H9 (cell line): ENCODE measurements around the gene RALA. TPM values are rescaled to one million over a fixed set of nuclear protein-coding genes. Genes with fewer than 3 reads are reported as not detected.

Experiments
- DNase-seq: peaks from one replicate; pipeline ENCODE4 v3.0.0-alpha.2; 2017
- H2AFZ ChIP-seq: one replicate; pipeline ENCODE4 v1.6.1; 2013; ENCODE audit warnings: mild to moderate bottlenecking, low read length, control low read depth, moderate library complexity
- H2AK5ac ChIP-seq: 2 replicates; pipeline ENCODE4 v1.6.1; 2013; ENCODE audit warnings: low read length, control low read depth, mixed read lengths; ENCODE audit not compliant: insufficient read length
- H2BK120ac ChIP-seq: one replicate; pipeline ENCODE4 v1.6.1; 2013; ENCODE audit warnings: low read depth, mild to moderate bottlenecking, low read length, control low read depth, inconsistent platforms; ENCODE audit not compliant: poor library complexity, severe bottlenecking
- H2BK12ac ChIP-seq: 2 replicates; pipeline ENCODE4 v1.6.1; 2013; ENCODE audit warnings: low read length, control low read depth, mixed read lengths, low read depth; ENCODE audit not compliant: insufficient read length
- H2BK15ac ChIP-seq: 2 replicates; pipeline ENCODE4 v1.6.1; 2013; ENCODE audit warnings: low read depth, low read length, control low read depth
- H2BK20ac ChIP-seq: one replicate; pipeline ENCODE4 v1.6.1; 2013; ENCODE audit warnings: low read depth, mild to moderate bottlenecking, low read length, control low read depth, inconsistent platforms; ENCODE audit not compliant: poor library complexity, severe bottlenecking
- H2BK5ac ChIP-seq: 2 replicates; pipeline ENCODE4 v1.6.1; 2013; ENCODE audit warnings: low read length, control low read depth, mixed read lengths; ENCODE audit not compliant: insufficient read length
- H3K14ac ChIP-seq: 2 replicates; pipeline ENCODE4 v1.6.1; 2013; ENCODE audit warnings: low read length, control low read depth; ENCODE audit not compliant: insufficient read depth
- H3K18ac ChIP-seq: 2 replicates; pipeline ENCODE4 v1.6.1; 2013; ENCODE audit warnings: low read depth, mild to moderate bottlenecking, mixed read lengths, low read length, control low read depth; ENCODE audit not compliant: insufficient read length
- H3K23ac ChIP-seq: 2 replicates; pipeline ENCODE4 v1.6.1; 2013; ENCODE audit warnings: low read length, control low read depth, mixed read lengths, low read depth; ENCODE audit not compliant: insufficient read length
- H3K23me2 ChIP-seq: 2 replicates; pipeline ENCODE4 v1.6.1; 2013; ENCODE audit warnings: low read depth, mild to moderate bottlenecking, mixed read lengths, low read length, control low read depth; ENCODE audit not compliant: insufficient read length, poor library complexity, severe bottlenecking
- H3K27ac ChIP-seq: 2 replicates; pipeline ENCODE4 v1.5.1; 2013; ENCODE audit warnings: low read length, control low read depth, mixed read lengths, low read depth; ENCODE audit not compliant: insufficient read length
- H3K27me3 ChIP-seq: 2 replicates; pipeline ENCODE4 v1.6.1; 2013; ENCODE audit warnings: low read length, control low read depth, inconsistent platforms; ENCODE audit not compliant: insufficient read depth
- H3K4ac ChIP-seq: 2 replicates; pipeline ENCODE4 v1.6.1; 2013; ENCODE audit warnings: low read depth, mild to moderate bottlenecking, control low read depth, inconsistent platforms, low read length, moderate library complexity
- H3K4me1 ChIP-seq: 2 replicates; pipeline ENCODE4 v1.6.1; 2013; ENCODE audit warnings: low read length, control low read depth, inconsistent platforms; ENCODE audit not compliant: insufficient read depth
- H3K4me2 ChIP-seq: 2 replicates; pipeline ENCODE4 v1.6.1; 2013; ENCODE audit warnings: low read length, control low read depth, mixed read lengths; ENCODE audit not compliant: insufficient read length, insufficient read depth
- H3K56ac ChIP-seq: 2 replicates; pipeline ENCODE4 v1.6.1; 2013; ENCODE audit warnings: low read depth, mild to moderate bottlenecking, mixed read lengths, low read length, control low read depth; ENCODE audit not compliant: insufficient read length
- H3K79me1 ChIP-seq: 2 replicates; pipeline ENCODE4 v1.6.1; 2013; ENCODE audit warnings: low read depth, mild to moderate bottlenecking, moderate library complexity, low read length, control low read depth, inconsistent platforms; ENCODE audit not compliant: insufficient read depth, poor library complexity, severe bottlenecking
- H3K79me2 ChIP-seq: 2 replicates; pipeline ENCODE4 v1.6.1; 2013; ENCODE audit warnings: low read length, control low read depth, inconsistent platforms; ENCODE audit not compliant: insufficient read depth
- H3K9ac ChIP-seq: 2 replicates; pipeline ENCODE4 v1.6.1; 2013; ENCODE audit warnings: low read length, control low read depth, mixed read lengths; ENCODE audit not compliant: insufficient read length; ENCODE audit errors: extremely low read depth
- H3K9me3 ChIP-seq: one replicate; pipeline ENCODE4 v1.6.1; 2013; ENCODE audit warnings: low read depth, low read length, inconsistent platforms; ENCODE audit not compliant: control insufficient read depth
- H3T11ph ChIP-seq: one replicate; pipeline ENCODE4 v1.6.1; 2013; ENCODE audit warnings: mild to moderate bottlenecking, low read length, control low read depth, inconsistent platforms
- H4K20me1 ChIP-seq: one replicate; pipeline ENCODE4 v1.6.1; 2013; ENCODE audit not compliant: control insufficient read depth, insufficient read length, insufficient read depth
- H4K5ac ChIP-seq: 2 replicates; pipeline ENCODE4 v1.6.1; 2013; ENCODE audit warnings: low read depth, mild to moderate bottlenecking, mixed read lengths, low read length, control low read depth; ENCODE audit not compliant: insufficient read length
- H4K8ac ChIP-seq: replicated peaks from 2 replicates; pipeline ENCODE4 v1.6.1; 2013; ENCODE audit warnings: low read length, control low read depth, mixed read lengths, low read depth; ENCODE audit not compliant: insufficient read length
- H4K91ac ChIP-seq: 2 replicates; pipeline ENCODE4 v1.6.1; 2013; ENCODE audit warnings: low read depth, mild to moderate bottlenecking, moderate library complexity, mixed read lengths, low read length, control low read depth; ENCODE audit not compliant: insufficient read length
- H3K27ac Mint-ChIP-seq, 3 experiments: 2 replicates in 2 of 3; 3 replicates in 1 of 3; pipeline ENCODE4 v1.8.0; 2020 to 2021; ENCODE audit warnings: mixed read lengths in 3 of 3, mild to moderate bottlenecking in 1 of 3, moderate library complexity in 1 of 3
- H3K27me3 Mint-ChIP-seq: 2 replicates; pipeline ENCODE4 v1.8.0; 2021; ENCODE audit warnings: low read depth, mild to moderate bottlenecking, moderate library complexity, mixed read lengths
- H3K36me3 Mint-ChIP-seq, 3 experiments: 2 replicates in 2 of 3; 3 replicates in 1 of 3; pipeline ENCODE4 v1.8.0; 2020 to 2021; ENCODE audit warnings: low read depth in 3 of 3, mixed read lengths in 3 of 3; ENCODE audit not compliant: insufficient read depth in 1 of 3
- H3K4me1 Mint-ChIP-seq, 2 experiments: 2 replicates each; pipeline ENCODE4 v1.8.0; 2020; ENCODE audit warnings: mixed read lengths in 2 of 2
- H3K4me3 Mint-ChIP-seq, 2 experiments: 2 replicates in 1 of 2; 3 replicates in 1 of 2; pipeline ENCODE4 v1.8.0; 2020 to 2021; ENCODE audit warnings: mild to moderate bottlenecking in 2 of 2, mixed read lengths in 2 of 2, moderate library complexity in 1 of 2
- H3K9me3 Mint-ChIP-seq, 2 experiments: 2 replicates in 1 of 2; 3 replicates in 1 of 2; pipeline ENCODE4 v1.8.0; 2020; ENCODE audit warnings: mild to moderate bottlenecking in 2 of 2, mixed read lengths in 2 of 2, moderate library complexity in 1 of 2
- WGBS: extraction: QIAGEN DNeasy Blood & Tissue Kit; methylation state at CpG from one replicate; pipeline ENCODE4 v1.1.7; 2013; ENCODE audit warnings: missing lambda C conversion rate, low lambda C conversion rate, mixed read lengths; ENCODE audit not compliant: insufficient read length; ENCODE audit errors: extremely low coverage; 5-methylcytosine and 5-hydroxymethylcytosine counted together
- total RNA-seq: library from RNA; stranded (reverse); gene quantifications from 2 replicates; pipeline ENCODE4 v1.2.1, GENCODE V29; 2021
- TF ChIP-seq, protein P1 (sequence below): fragments of 200-600 bp; sonication (generic); conservative IDR thresholded peaks from 3 replicates; pipeline ENCODE4 v1.8.0; 2021; ENCODE audit warnings: antibody characterized with exemption, mild to moderate bottlenecking

Gene RALA
- total RNA-seq, 1 experiment from 2014 or later: 57.5 TPM

DNA sequence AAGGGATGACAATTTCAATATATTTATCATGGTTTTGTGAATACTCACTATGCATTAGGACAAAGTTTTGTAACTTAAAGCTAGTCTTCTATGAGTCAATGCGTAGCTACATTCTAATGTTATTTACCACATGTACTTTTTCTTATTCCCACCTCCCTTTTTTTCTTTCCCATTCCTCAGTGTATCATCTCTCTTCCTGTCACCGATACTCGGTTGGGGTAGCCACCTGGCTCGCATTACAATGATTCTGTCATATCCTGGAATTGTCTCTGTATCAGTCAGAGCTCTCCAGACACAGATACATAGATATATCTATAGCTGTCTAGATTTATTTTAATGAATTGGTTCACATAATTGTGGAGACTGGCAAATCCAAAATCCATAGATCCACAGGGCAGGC is 9.8 kb upstream of the RALA start:
- Histone ChIP-seq H2BK12ac (no peak overlapping the region), H3K4ac (no peak overlapping the region), H3K14ac (no peak overlapping the region), H4K91ac (no peak overlapping the region), H3K23me2 (peaks cover 2% of the 10 kb centered on the region), H3K9ac (no peak overlapping the region), H3K4me2 (no peak overlapping the region), H2BK20ac (no peak overlapping the region), H2BK5ac (no peak overlapping the region), H4K5ac (no peak overlapping the region), H2AK5ac (no peak overlapping the region), H3K56ac (no peak overlapping the region), H2BK15ac (no peak overlapping the region), H4K20me1 (no peaks in the 10 kb centered on the region), H3K79me1 (no peaks in the 10 kb centered on the region), H2BK120ac (no peak overlapping the region), H3K27ac (no peak overlapping the region), H3K27me3 (no peaks in the 10 kb centered on the region; the same call in 1 of the 2 replicates), H2AFZ (no peak overlapping the region), H3K9me3 (no peaks in the 10 kb centered on the region), H4K8ac (no peak overlapping the region), H3T11ph (no peak overlapping the region), H3K23ac (no peak overlapping the region), H3K79me2 (no peaks in the 10 kb centered on the region), H3K18ac (no peak overlapping the region), H3K4me1 (no peaks in the 10 kb centered on the region; the same call in 1 of the 2 replicates)
- TF ChIP-seq, protein P1, sequence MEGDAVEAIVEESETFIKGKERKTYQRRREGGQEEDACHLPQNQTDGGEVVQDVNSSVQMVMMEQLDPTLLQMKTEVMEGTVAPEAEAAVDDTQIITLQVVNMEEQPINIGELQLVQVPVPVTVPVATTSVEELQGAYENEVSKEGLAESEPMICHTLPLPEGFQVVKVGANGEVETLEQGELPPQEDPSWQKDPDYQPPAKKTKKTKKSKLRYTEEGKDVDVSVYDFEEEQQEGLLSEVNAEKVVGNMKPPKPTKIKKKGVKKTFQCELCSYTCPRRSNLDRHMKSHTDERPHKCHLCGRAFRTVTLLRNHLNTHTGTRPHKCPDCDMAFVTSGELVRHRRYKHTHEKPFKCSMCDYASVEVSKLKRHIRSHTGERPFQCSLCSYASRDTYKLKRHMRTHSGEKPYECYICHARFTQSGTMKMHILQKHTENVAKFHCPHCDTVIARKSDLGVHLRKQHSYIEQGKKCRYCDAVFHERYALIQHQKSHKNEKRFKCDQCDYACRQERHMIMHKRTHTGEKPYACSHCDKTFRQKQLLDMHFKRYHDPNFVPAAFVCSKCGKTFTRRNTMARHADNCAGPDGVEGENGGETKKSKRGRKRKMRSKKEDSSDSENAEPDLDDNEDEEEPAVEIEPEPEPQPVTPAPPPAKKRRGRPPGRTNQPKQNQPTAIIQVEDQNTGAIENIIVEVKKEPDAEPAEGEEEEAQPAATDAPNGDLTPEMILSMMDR: no peak
- Mint-ChIP-seq H3K4me1 (peaks cover 3 to 12% of the 10 kb centered on the region in 2 experiments), H3K36me3 (no peaks in the 10 kb centered on the region), H3K27ac (no peak overlapping the region), H3K27me3 (peaks cover 20% of the 10 kb centered on the region), H3K9me3 (no peaks in the 10 kb centered on the region), H3K4me3 (no peak overlapping the region)
- no peak for DNase-seq
- WGBS: no CpG with 5 or more reads among the region's 4 CpGs
